Measurements from ENCODE around the gene SARDH.

SARDH gene

GRCh38 chr9:133780962-133781827 is 43.0 kb upstream of the SARDH start:
- Histone ChIP-seq H3K9me2 (ENCODE audit: low read depth, low read length) (no peaks in the 10 kb centered on the region), H4K20me1 (ENCODE audit: insufficient read depth, low read length) (no peaks in the 10 kb centered on the region), H3K36me3 (ENCODE audit: insufficient read depth, low read length) (no peaks in the 10 kb centered on the region), H3K79me2 (ENCODE audit: insufficient read depth, low read length) (no peaks in the 10 kb centered on the region), H3K27me3 (ENCODE audit: insufficient read depth, low read length) (no peaks in the 10 kb centered on the region), H3K27ac (ENCODE audit: low read depth, low read length, poor library complexity, severe bottlenecking) (no peak overlapping the region), H3K9ac (ENCODE audit: low read length) (no peak overlapping the region), H3K9me3 (ENCODE audit: low read length) (no peaks in the 10 kb centered on the region), H3F3A (ENCODE audit: insufficient read depth, low read length) (no peaks in the 10 kb centered on the region), H3K4me3 (ENCODE audit: low read depth, low read length, poor library complexity, severe bottlenecking) (no peak overlapping the region), H3K4me1 (ENCODE audit: insufficient read depth, low read length, severe bottlenecking) (no peaks in the 10 kb centered on the region), H2AFZ (ENCODE audit: low read length) (no peak overlapping the region), H3K4me2 (ENCODE audit: low read length) (no peak overlapping the region)
- TF ChIP-seq CTCF (IDR thresholded peaks at IDR 0.05; ENCODE audit: low read length) (no peak), EZH2 (IDR thresholded peaks at IDR 0.05; ENCODE audit: borderline replicate concordance, low read length) (no peak)

GRCh38 chr9:133780404-133780945 is 42.3 kb upstream of the SARDH start:
- Histone ChIP-seq H3K4me2 (ENCODE audit: low read length) (no peak overlapping the region), H2AFZ (ENCODE audit: low read length) (no peak overlapping the region), H3K27ac (ENCODE audit: low read depth, low read length, poor library complexity, severe bottlenecking) (no peak overlapping the region), H3K79me2 (ENCODE audit: insufficient read depth, low read length) (no peaks in the 10 kb centered on the region), H3K27me3 (ENCODE audit: insufficient read depth, low read length) (no peaks in the 10 kb centered on the region), H3K9me2 (ENCODE audit: low read depth, low read length) (no peaks in the 10 kb centered on the region), H3K4me1 (ENCODE audit: insufficient read depth, low read length, severe bottlenecking) (no peaks in the 10 kb centered on the region), H3K36me3 (ENCODE audit: insufficient read depth, low read length) (no peaks in the 10 kb centered on the region), H4K20me1 (ENCODE audit: insufficient read depth, low read length) (no peaks in the 10 kb centered on the region), H3K9ac (ENCODE audit: low read length) (no peak overlapping the region), H3K4me3 (ENCODE audit: low read depth, low read length, poor library complexity, severe bottlenecking) (no peak overlapping the region), H3F3A (ENCODE audit: insufficient read depth, low read length) (no peaks in the 10 kb centered on the region), H3K9me3 (ENCODE audit: low read length) (no peaks in the 10 kb centered on the region)
- TF ChIP-seq EZH2 (IDR thresholded peaks at IDR 0.05; ENCODE audit: borderline replicate concordance, low read length) (no peak), CTCF (IDR thresholded peaks at IDR 0.05; ENCODE audit: low read length) (no peak)

GRCh38 chr9:133779516-133780403 is 41.6 kb upstream of the SARDH start:
- TF ChIP-seq EZH2 (IDR thresholded peaks at IDR 0.05; ENCODE audit: borderline replicate concordance, low read length), result no peak
- no peak for TF ChIP-seq CTCF (IDR thresholded peaks at IDR 0.05; ENCODE audit: low read length)
- H3K36me3 ChIP-seq (ENCODE audit: insufficient read depth, low read length), result no peaks in the 10 kb centered on the region
- no peaks in the 10 kb centered on the region for H3K9me2 ChIP-seq (ENCODE audit: low read depth, low read length)
- H3K9me3 ChIP-seq (ENCODE audit: low read length), result no peaks in the 10 kb centered on the region
- H3K9ac ChIP-seq (ENCODE audit: low read length), result no peak overlapping the region
- no peaks in the 10 kb centered on the region; the same call in 1 of the 2 replicates for H3K27me3 ChIP-seq (ENCODE audit: insufficient read depth, low read length)
- H2AFZ ChIP-seq (ENCODE audit: low read length), result no peak overlapping the region
- H3K27ac ChIP-seq (ENCODE audit: low read depth, low read length, poor library complexity, severe bottlenecking), result no peak overlapping the region
- no peaks in the 10 kb centered on the region for H3F3A ChIP-seq (ENCODE audit: insufficient read depth, low read length)
- no peak overlapping the region for H3K4me3 ChIP-seq (ENCODE audit: low read depth, low read length, poor library complexity, severe bottlenecking)
- H3K4me1 ChIP-seq (ENCODE audit: insufficient read depth, low read length, severe bottlenecking), result no peaks in the 10 kb centered on the region
- no peak overlapping the region for H3K4me2 ChIP-seq (ENCODE audit: low read length)
- no peaks in the 10 kb centered on the region for H4K20me1 ChIP-seq (ENCODE audit: insufficient read depth, low read length)
- H3K79me2 ChIP-seq (ENCODE audit: insufficient read depth, low read length), result no peaks in the 10 kb centered on the region
